HG03439 (cell line): ENCODE measurements around the gene TMCC2.
"Not testable (repeated sequence)": the region's sequence is repeated elsewhere in the genome, so short reads cannot be mapped to it uniquely, and the experiment has no call there.

Source experiments
- ATAC-seq: cut with Tn5 transposase; IDR thresholded peaks from one replicate; pipeline ENCODE4 v1.9.1; 2021; ENCODE audit warnings: mild to moderate bottlenecking, moderate library complexity; ENCODE audit not compliant: unreplicated experiment

Gene TMCC2

GRCh38 chr1:205211839-205212536 is 15.8 kb upstream of the TMCC2 start:
- no peak for ATAC-seq

DNA sequence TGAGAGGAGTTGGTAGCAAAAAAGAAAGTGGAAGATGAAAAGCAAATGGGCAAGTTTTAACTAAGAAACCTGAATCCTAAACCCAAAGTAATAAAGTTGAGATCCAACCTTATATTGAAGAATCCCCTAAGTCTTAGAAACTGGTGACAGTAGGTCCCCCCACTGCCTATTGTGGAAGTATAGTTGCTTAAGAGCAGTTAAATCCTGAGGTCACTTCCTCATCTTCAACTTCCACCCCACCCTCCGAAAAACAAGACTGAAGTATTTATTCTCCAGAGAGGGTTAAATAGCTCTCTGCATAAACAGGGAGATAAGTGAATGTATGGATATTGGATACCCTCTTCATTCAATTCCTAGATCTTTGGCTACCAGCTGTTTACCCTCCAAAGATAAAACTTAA is 13.0 kb upstream of the TMCC2 start:
- ATAC-seq: no peak

- no peak for ATAC-seq
These were observed 11.2 kb upstream of the TMCC2 start for GRCh38 chr1:205216588-205216987.

DNA sequence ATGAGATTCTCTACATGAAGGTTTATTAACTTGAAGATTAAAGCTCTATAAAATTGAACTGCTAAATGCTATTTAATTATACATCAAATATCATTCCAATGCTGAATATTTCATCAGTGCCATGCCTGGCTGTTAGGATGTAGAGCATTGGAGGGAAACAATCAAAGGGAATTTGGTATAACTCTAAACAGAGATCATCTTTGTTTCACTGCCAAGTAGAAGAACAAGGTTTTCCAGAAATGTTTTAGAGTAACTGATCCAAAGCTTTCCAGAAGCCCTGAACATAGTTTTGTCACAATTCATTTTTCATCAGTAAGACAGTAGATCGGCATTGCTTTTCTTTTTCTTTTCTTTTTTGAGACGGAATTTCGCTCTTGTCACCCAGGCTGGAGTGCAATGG is 10.3 kb upstream of the TMCC2 start:
- no peak for ATAC-seq

DNA sequence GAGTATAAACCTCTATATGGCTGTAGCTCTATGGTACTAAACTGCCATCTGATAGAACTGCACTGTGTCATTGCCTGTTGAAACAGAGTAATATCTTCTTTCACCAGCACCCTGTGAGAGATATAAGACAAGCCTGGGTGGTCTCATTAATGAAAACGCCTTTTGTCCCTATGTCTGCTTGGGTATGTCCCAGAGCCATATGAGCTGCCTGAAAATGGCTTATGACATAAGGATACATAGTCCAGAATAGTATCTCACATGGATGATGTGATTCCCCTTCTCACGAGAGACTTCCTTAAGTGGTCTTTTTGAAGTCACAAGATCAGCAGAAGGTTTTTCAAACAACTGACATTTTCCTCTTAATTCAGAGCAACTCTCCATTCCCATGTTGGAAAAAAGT is 7.3 kb upstream of the TMCC2 start:
- no peak for ATAC-seq

DNA sequence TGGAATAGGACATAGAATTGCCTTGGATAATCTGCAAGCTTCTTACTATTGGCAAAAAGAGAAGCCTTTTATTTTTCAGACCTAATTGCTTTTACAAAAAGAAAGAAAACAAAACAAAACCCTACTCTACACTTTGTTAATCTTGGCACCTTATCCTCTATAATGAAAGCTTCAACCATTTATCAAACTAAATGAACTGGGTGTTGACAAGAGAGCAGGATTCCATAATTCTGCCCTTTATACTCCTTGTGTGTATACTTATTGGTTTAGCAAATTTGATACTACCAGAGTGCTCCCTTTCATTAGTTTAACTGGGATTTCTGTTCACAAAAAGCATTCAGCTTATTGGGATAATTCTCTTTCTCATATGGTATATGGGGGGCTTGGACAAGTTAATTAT is 3.0 kb upstream of the TMCC2 start:
- ATAC-seq: no peak

- no peak for ATAC-seq
These were observed 1.6 kb upstream of the TMCC2 start for GRCh38 chr1:205225901-205226765.

- ATAC-seq: no peak
These were observed 720 bp upstream of the TMCC2 start for GRCh38 chr1:205226868-205227583.

DNA sequence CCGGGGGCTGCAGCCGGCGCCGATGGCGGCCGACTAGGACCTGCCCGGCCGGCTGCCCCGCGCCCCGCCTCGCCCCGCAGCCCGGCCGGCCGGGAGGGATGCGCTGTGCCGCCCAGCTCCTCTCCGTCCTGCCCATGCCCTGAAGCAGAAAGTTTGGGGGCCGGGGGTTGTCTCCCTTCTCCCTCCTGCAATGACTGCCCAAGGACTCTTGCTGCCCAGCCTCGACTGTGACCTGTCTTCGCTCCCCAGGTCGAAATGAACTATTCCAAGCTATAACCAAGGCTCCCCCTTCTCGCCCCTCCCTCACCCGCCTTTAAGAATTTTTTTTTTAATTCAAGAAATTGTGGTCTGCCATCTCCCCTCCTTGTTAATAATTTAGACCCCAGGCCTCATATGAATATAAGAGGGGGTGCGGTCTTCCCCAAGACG is 361 bp downstream of the TMCC2 start:
- ATAC-seq: no peak

DNA sequence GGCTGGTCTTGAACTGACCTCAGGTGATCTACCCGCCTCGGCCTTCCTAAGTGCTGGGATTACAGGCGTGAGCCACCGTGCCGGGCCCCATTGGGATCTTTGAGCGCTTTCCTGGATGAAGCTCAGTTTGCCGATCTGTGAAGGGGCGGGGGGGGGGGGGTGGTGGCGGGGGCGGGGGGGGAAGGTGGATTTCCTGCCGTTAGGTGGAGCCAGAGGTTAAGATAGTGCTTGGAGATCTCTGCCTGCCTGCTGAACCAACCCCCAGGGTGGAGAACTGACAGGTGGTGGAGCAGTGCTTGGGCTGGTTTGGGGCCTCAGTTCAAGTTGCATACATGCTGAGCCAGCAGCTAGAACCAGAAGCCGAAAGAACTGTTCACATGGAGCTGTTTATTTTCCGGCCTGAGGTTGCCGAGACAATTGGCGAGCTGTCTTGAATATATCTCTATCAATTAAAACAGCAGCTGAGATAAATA is 1.7 kb downstream of the TMCC2 start:
- ATAC-seq: no peak

DNA sequence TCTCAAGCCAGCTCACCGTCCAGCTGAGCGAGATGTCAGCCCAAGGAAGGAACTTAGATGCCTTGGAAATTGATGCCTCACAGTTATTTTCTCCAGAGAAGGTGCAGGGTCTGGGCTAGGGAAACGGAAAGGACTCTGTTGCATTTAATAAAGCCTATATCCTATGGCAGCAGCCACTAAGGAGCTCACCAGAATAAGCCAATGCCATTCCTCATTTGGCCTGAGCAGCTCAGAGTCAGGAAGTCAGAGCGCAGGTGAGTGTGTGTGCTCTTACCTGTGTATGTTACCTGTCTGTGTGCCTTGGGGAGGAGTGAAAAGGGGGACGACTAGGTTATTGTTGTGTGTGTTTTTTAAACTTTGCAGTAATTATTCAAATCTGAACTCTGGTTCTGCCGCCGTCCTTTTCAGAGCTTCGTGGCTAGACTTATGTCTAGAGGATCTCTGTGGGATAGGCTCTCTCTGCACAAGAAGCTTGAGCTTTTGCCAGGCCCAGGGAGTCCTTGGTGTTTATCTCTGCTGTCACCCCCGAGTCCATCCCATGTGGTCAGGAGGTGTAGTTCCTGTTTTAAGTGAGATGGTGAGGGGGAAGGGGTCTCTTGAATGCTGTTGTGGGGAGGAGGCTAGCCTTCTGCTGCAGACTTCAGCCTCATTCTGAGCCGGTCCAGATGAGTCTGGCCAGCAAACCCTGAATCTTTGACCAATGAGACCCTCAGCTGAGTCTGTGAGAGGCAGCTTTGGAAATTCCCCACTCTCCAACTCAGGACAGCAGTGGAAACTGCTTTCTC is 2.4 kb downstream of the TMCC2 start:
- no peak for ATAC-seq

GRCh38 chr1:205230982-205231381 is 3.2 kb downstream of the TMCC2 start:
- ATAC-seq: no peak

- no peak for ATAC-seq
These were observed 4.5 kb downstream of the TMCC2 start for GRCh38 chr1:205232127-205232820.

DNA sequence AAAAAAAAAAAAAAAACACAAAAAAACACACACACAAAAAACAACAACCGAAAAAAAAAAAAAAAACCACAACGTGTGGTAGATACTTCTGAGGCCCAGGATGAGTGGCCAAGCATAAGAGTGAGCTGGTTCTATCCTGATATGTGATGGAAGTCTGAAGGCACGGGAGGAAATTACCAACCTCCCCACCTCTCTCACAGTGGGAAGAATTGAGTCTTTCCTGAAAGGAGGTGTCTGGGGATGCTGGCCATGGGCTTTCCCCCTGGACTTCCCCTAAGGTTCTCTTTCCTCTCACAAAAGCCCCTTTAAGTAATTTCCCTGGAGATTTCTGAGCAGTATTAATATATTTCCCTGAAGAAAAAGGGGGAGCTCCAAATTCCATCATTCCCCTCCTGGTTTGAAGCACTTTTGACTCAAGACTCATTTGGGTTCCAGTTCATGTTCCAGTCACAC is 5.2 kb downstream of the TMCC2 start:
- no peak for ATAC-seq

DNA sequence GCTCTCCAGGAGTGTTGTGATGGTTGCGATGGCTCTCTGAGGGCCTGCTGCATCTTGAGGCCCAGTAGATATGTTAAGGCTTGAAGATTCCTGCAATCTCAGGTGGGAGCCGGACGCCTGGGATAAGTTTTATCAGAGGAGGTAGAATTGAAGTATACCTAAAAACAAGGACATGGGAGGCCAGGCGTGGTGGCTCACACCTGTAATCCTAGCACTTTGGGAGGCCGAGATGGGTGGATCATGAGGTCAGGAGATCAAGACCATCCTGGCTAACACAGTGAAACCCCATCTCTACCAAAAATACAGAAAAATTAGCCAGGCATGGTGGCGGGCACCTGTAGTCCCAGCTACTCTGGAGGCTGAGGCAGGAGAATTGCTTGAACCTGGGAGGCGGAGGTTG is 6.2 kb downstream of the TMCC2 start:
- not testable (repeated sequence) for ATAC-seq

GRCh38 chr1:205235951-205236350 is 8.2 kb downstream of the TMCC2 start:
- ATAC-seq: no peak

DNA sequence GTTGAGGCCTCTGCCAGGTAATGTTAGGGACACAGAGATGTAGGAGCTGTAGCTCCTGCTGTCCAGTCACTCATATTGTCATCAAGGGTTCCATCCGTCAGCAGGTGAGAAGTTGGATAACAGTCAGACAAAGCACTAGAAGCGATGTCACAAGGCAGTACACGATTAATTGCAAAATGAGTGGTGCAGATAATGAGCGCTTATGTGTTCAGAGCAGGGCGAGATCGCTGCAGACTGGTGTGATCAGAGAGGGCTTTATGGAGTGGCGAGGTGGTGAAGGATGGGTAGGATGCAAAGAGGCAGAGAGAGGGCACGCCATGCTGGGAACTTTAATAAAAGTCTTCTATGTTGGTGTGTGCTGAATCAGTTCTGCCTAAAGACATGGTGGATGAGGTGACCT is 8.8 kb downstream of the TMCC2 start:
- no peak for ATAC-seq

- no peak for ATAC-seq
These were observed 9.3 kb downstream of the TMCC2 start for GRCh38 chr1:205236951-205237475.

GRCh38 chr1:205237526-205238484 is 10.1 kb downstream of the TMCC2 start:
- no peak for ATAC-seq
